IPS DF 6.9 (cell line): ENCODE measurements around the gene NUP62.

Experiments used
- DNase-seq: peaks from one replicate; pipeline ENCODE4 v3.0.0-alpha.2; 2013; ENCODE audit warnings: low read depth, low spot score
- H3K27ac ChIP-seq: one replicate; pipeline ENCODE4 v1.5.1; 2013; ENCODE audit warnings: low read length, control low read depth
- H3K27me3 ChIP-seq: 2 replicates; pipeline ENCODE4 v1.6.1; 2013; ENCODE audit warnings: mild to moderate bottlenecking, low read length; ENCODE audit not compliant: control insufficient read depth, insufficient read depth
- H3K36me3 ChIP-seq: 2 replicates; pipeline ENCODE4 v1.6.1; 2013; ENCODE audit warnings: low read length; ENCODE audit not compliant: control insufficient read depth, insufficient read depth
- H3K4me1 ChIP-seq: 2 replicates; pipeline ENCODE4 v1.6.1; 2013; ENCODE audit warnings: low read length; ENCODE audit not compliant: control insufficient read depth, insufficient read depth
- H3K4me3 ChIP-seq: 2 replicates; pipeline ENCODE4 v1.5.1; 2013; ENCODE audit warnings: mild to moderate bottlenecking, low read length
- H3K9me3 ChIP-seq: 2 replicates; pipeline ENCODE4 v1.6.1; 2013; ENCODE audit warnings: low read length, inconsistent platforms; ENCODE audit not compliant: control insufficient read depth, insufficient read depth
- WGBS: extraction: QIAGEN DNeasy Blood & Tissue Kit; methylation state at CpG from one replicate; pipeline ENCODE4 v1.1.7; 2013; ENCODE audit warnings: mixed read lengths, missing lambda C conversion rate; ENCODE audit not compliant: insufficient read length, insufficient coverage; 5-methylcytosine and 5-hydroxymethylcytosine counted together

Gene NUP62

GRCh38 chr19:49873834-49874233, 55.5 kb downstream of the NUP62 start:
- Histone ChIP-seq H3K9me3 (no peaks in the 10 kb centered on the region), H3K36me3 (no peaks in the 10 kb centered on the region), H3K27ac (no peak overlapping the region), H3K27me3 (no peaks in the 10 kb centered on the region), H3K4me3 (no peak overlapping the region), H3K4me1 (peaks cover 3% of the 10 kb centered on the region; the same call in 1 of the 2 replicates)
- no CpG with 5 or more reads among the region's 10 CpGs for WGBS
- DNase-seq: no peak

GRCh38 chr19:49873129-49873521, 56.2 kb downstream of the NUP62 start:
- WGBS: no CpG with 5 or more reads among the region's 29 CpGs
- H3K36me3 ChIP-seq: no peaks in the 10 kb centered on the region
- H3K4me3 ChIP-seq: no peak overlapping the region
- no peak for DNase-seq
- H3K9me3 ChIP-seq: no peaks in the 10 kb centered on the region
- H3K27ac ChIP-seq: no peak overlapping the region
- 0 out of 2 replicates have a peak, but pooled peaks cover 2% of the 10 kb centered on the region for H3K4me1 ChIP-seq
- no peaks in the 10 kb centered on the region for H3K27me3 ChIP-seq

- no peaks in the 10 kb centered on the region for H3K27me3 ChIP-seq
- no peak overlapping the region for H3K4me3 ChIP-seq
- no peak for DNase-seq
- H3K36me3 ChIP-seq: no peaks in the 10 kb centered on the region
- no peaks in the 10 kb centered on the region for H3K9me3 ChIP-seq
- 0 out of 2 replicates have a peak, but pooled peaks cover 2% of the 10 kb centered on the region for H3K4me1 ChIP-seq
- no peak overlapping the region for H3K27ac ChIP-seq
- no CpG with 5 or more reads among the region's 27 CpGs for WGBS
Observed at GRCh38 chr19:49872245-49873128, 56.8 kb downstream of the NUP62 start.

GRCh38 chr19:49871349-49871985, 57.8 kb downstream of the NUP62 start:
- no CpG with 5 or more reads among the region's 17 CpGs for WGBS
- H3K4me1 ChIP-seq: 0 out of 2 replicates have a peak, but pooled peaks cover 2% of the 10 kb centered on the region

GRCh38 chr19:49870309-49870901, 58.9 kb downstream of the NUP62 start:
- H3K27me3 ChIP-seq: no peaks in the 10 kb centered on the region
- no peaks in the 10 kb centered on the region for H3K36me3 ChIP-seq
- no CpG with 5 or more reads among the region's 15 CpGs for WGBS
- H3K9me3 ChIP-seq: no peaks in the 10 kb centered on the region
- H3K4me1 ChIP-seq: 0 out of 2 replicates have a peak, but pooled peaks cover 3% of the 10 kb centered on the region
- peak overlapping the region; percentile 60; the same call in 1 of the 2 replicates for H3K4me3 ChIP-seq
- no peak for DNase-seq
- H3K27ac ChIP-seq: no peak overlapping the region

More at GRCh38 chr19:49871349-49871985, 57.8 kb downstream of the NUP62 start:
- Histone ChIP-seq H3K27ac (no peak overlapping the region), H3K4me3 (no peak overlapping the region), H3K36me3 (no peaks in the 10 kb centered on the region), H3K9me3 (no peaks in the 10 kb centered on the region), H3K27me3 (no peaks in the 10 kb centered on the region)
- DNase-seq: no peak

- H3K9me3 ChIP-seq: no peaks in the 10 kb centered on the region
- H3K4me1 ChIP-seq: 0 out of 2 replicates have a peak, but pooled peaks cover 1% of the 10 kb centered on the region
- WGBS: no CpG with 5 or more reads among the region's 67 CpGs
- H3K4me3 ChIP-seq: peak overlapping the region; percentile 60; the same call in 1 of the 2 replicates
- H3K27ac ChIP-seq: no peak overlapping the region
- no peaks in the 10 kb centered on the region for H3K36me3 ChIP-seq
- no peak for DNase-seq
- no peaks in the 10 kb centered on the region for H3K27me3 ChIP-seq
Observed at GRCh38 chr19:49869484-49870308, 59.6 kb downstream of the NUP62 start.

- H3K9me3 ChIP-seq: no peaks in the 10 kb centered on the region
- H3K27me3 ChIP-seq: no peaks in the 10 kb centered on the region
- 0 out of 2 replicates have a peak, but pooled peaks cover 1% of the 10 kb centered on the region for H3K4me1 ChIP-seq
- H3K27ac ChIP-seq: no peak overlapping the region
- WGBS: no CpG with 5 or more reads among the region's 15 CpGs
- no peak for DNase-seq
- peak overlapping the region; percentile 15; the same call in 1 of the 2 replicates for H3K4me3 ChIP-seq
- H3K36me3 ChIP-seq: peaks cover 4% of the 10 kb centered on the region
Observed at GRCh38 chr19:49869009-49869483, 60.3 kb downstream of the NUP62 start.

- Histone ChIP-seq H3K4me3 (peak within 1 kb of the TSS; percentile 58), H3K27me3 (no peaks in the 10 kb centered on the region), H3K27ac (no peak within 1 kb of the TSS), H3K4me1 (0 out of 2 replicates have a peak, but pooled peaks cover 3% of the 10 kb centered on the region), H3K36me3 (peaks cover 10% of the 10 kb centered on the region), H3K9me3 (no peaks in the 10 kb centered on the region)
- WGBS: no CpG with 5 or more reads among the region's 65 CpGs
- DNase-seq: no peak
Observed at GRCh38 chr19:49866933-49867782, 62.1 kb downstream of the NUP62 start, which contains the start of gene PNKP. TSS of gene PNKP (minus strand) at chr19:49867576. CDS start at chr19:49867204, 372 bp downstream.

- no peaks in the 10 kb centered on the region for H3K27me3 ChIP-seq
- H3K9me3 ChIP-seq: no peaks in the 10 kb centered on the region
- peaks cover 23% of the 10 kb centered on the region for H3K36me3 ChIP-seq
- H3K4me3 ChIP-seq: no peak overlapping the region
- no CpG with 5 or more reads among the region's 13 CpGs for WGBS
- no peak overlapping the region for H3K27ac ChIP-seq
- DNase-seq: no peak
- H3K4me1 ChIP-seq: 0 out of 2 replicates have a peak, but pooled peaks cover 3% of the 10 kb centered on the region
Observed at GRCh38 chr19:49864890-49865289, 64.4 kb downstream of the NUP62 start.
